Fibroblast of lung (primary cell): ENCODE results near the gene NHSL1. TPM values are rescaled to one million over a fixed set of nuclear protein-coding genes. Genes with fewer than 3 reads are reported as not detected.

Experiments used
- DNase-seq, 2 donors: peaks; one replicate each; pipeline versions ENCODE4 v3.0.0 to v3.0.0-alpha.2; 2010; ENCODE audit warnings: low read depth in 2 of 2
- H2AFZ ChIP-seq: 2 replicates; pipeline ENCODE4 v1.5.1; 2012; ENCODE audit warnings: low read length, control low read depth, inconsistent platforms
- H3K27ac ChIP-seq: 2 replicates; pipeline ENCODE4 v1.5.1; 2011; ENCODE audit warnings: low read length, control low read depth; ENCODE audit not compliant: insufficient read depth
- H3K27me3 ChIP-seq: 2 replicates; pipeline ENCODE4 v1.5.1; 2011; ENCODE audit warnings: mild to moderate bottlenecking, low read length; ENCODE audit not compliant: control insufficient read depth, insufficient read depth
- H3K36me3 ChIP-seq: 2 replicates; pipeline ENCODE4 v1.5.1; 2011; ENCODE audit warnings: low read length; ENCODE audit not compliant: control insufficient read depth, insufficient read depth
- H3K4me1 ChIP-seq: 2 replicates; pipeline ENCODE4 v1.5.1; 2011; ENCODE audit warnings: low read length; ENCODE audit not compliant: control insufficient read depth, insufficient read depth; ENCODE audit errors: extremely low read depth
- H3K4me2 ChIP-seq: 2 replicates; pipeline ENCODE4 v1.5.1; 2011; ENCODE audit warnings: low read length, control low read depth; ENCODE audit not compliant: insufficient read depth; ENCODE audit errors: extremely low read depth
- H3K4me3 ChIP-seq, 4 experiments: fragments of 200-600 bp in 1 of 4; sonication (generic) in 1 of 4; replicated peaks in 1 of 4; 2 replicates each; pipeline ENCODE4 v1.5.1; 2011 to 2016; ENCODE audit warnings: low read length in 4 of 4, low read depth in 3 of 4, mild to moderate bottlenecking in 3 of 4, control low read depth in 2 of 4, inconsistent platforms in 1 of 4, mixed read lengths in 1 of 4; ENCODE audit not compliant: insufficient read depth in 1 of 4; ENCODE audit errors: control extremely low read depth in 1 of 4
- H3K79me2 ChIP-seq: 2 replicates; pipeline ENCODE4 v1.5.1; 2012; ENCODE audit warnings: mild to moderate bottlenecking, low read length, inconsistent platforms; ENCODE audit not compliant: control insufficient read depth, insufficient read depth
- H3K9ac ChIP-seq: 2 replicates; pipeline ENCODE4 v1.5.1; 2011; ENCODE audit warnings: mild to moderate bottlenecking, low read length, control low read depth; ENCODE audit not compliant: insufficient read depth
- H3K9me3 ChIP-seq: 2 replicates; pipeline ENCODE4 v1.5.1; 2012; ENCODE audit warnings: low read depth, low read length; ENCODE audit not compliant: control insufficient read depth, insufficient read depth
- H4K20me1 ChIP-seq: 2 replicates; pipeline ENCODE4 v1.5.1; 2011; ENCODE audit warnings: low read length; ENCODE audit not compliant: control insufficient read depth, insufficient read depth; ENCODE audit errors: extremely low read depth
- CTCF ChIP-seq, 2 donors: IDR thresholded peaks in 1 of 2; conservative IDR thresholded peaks in 1 of 2; 1 replicate in 1 of 2; 2 replicates in 1 of 2; pipeline ENCODE4 v1.5.1; 2011 to 2012; ENCODE audit warnings: low read length in 2 of 2, control low read depth in 1 of 2, inconsistent platforms in 1 of 2, low read depth in 1 of 2, mild to moderate bottlenecking in 1 of 2
- EZH2 ChIP-seq: IDR thresholded peaks from 2 replicates; pipeline ENCODE4 v1.5.1; 2012; ENCODE audit warnings: low read length, control low read depth, mild to moderate bottlenecking; ENCODE audit errors: missing control alignments
- polyA plus RNA-seq, 2 donors: library from polyadenylated mRNA; depleted of rRNA in 1 of 2; stranded (reverse) in 1 of 2; unstranded in 1 of 2; fragments of >200 nt; gene quantifications; 2 replicates each; pipeline ENCODE4 v1.2.1, GENCODE V29; 2011 to 2012; ENCODE audit warnings: missing spikeins in 1 of 2
- total RNA-seq: library from RNA; depleted of rRNA; stranded (reverse); fragments of >200 nt; gene quantifications from 2 replicates; pipeline ENCODE4 v1.2.1, GENCODE V29; 2014

The NHSL1 gene
- total and polyA plus RNA-seq, 2 donors (not counting 1 experiment from before 2014, with no cell fraction given) = 9.5 to 10.6 TPM

- Histone ChIP-seq H3K36me3 (no peaks in the 10 kb centered on the region), H3K79me2 (no peaks in the 10 kb centered on the region), H3K4me3 (no peak overlapping the region), H3K4me1 (no peaks in the 10 kb centered on the region), H3K27ac (no peak overlapping the region), H4K20me1 (no peaks in the 10 kb centered on the region), H3K4me2 (no peak overlapping the region), H3K27me3 (no peaks in the 10 kb centered on the region), H3K9me3 (no peaks in the 10 kb centered on the region), H3K9ac (no peak overlapping the region), H2AFZ (no peak overlapping the region)
- TF ChIP-seq CTCF (conservative IDR thresholded peaks at IDR 0.05 in 1 of 2, IDR thresholded peaks at IDR 0.05 in 1 of 2; ENCODE audit: low read depth in 1 of 2, low read length in 2 of 2) (no peak), EZH2 (no peak)
- DNase-seq = no peak
These were observed 57.3 kb downstream of the NHSL1 start for GRCh38 chr6:138441965-138442364.

- TF ChIP-seq EZH2 = no peak
- TF ChIP-seq CTCF (conservative IDR thresholded peaks at IDR 0.05 in 1 of 2, IDR thresholded peaks at IDR 0.05 in 1 of 2; ENCODE audit: low read depth in 1 of 2, low read length in 2 of 2) = no peak
- no peak overlapping the region for H3K9ac ChIP-seq
- H2AFZ ChIP-seq = no peak overlapping the region
- no peak overlapping the region for H3K4me3 ChIP-seq
- H3K4me1 ChIP-seq = no peaks in the 10 kb centered on the region
- H3K36me3 ChIP-seq = no peaks in the 10 kb centered on the region
- DNase-seq = no peak
- no peaks in the 10 kb centered on the region for H3K79me2 ChIP-seq
- H3K27me3 ChIP-seq = no peaks in the 10 kb centered on the region
- H3K9me3 ChIP-seq = no peaks in the 10 kb centered on the region
- no peaks in the 10 kb centered on the region for H4K20me1 ChIP-seq
- no peak overlapping the region for H3K27ac ChIP-seq
- H3K4me2 ChIP-seq = no peak overlapping the region
These were observed 58.4 kb downstream of the NHSL1 start for GRCh38 chr6:138440758-138441357.

- H3K4me1 ChIP-seq = no peaks in the 10 kb centered on the region
- H3K9ac ChIP-seq = no peak overlapping the region
- no peaks in the 10 kb centered on the region for H3K79me2 ChIP-seq
- no peak overlapping the region for H3K27ac ChIP-seq
- no peaks in the 10 kb centered on the region for H3K36me3 ChIP-seq
- H3K27me3 ChIP-seq = no peaks in the 10 kb centered on the region
- no peaks in the 10 kb centered on the region for H3K9me3 ChIP-seq
- H3K4me2 ChIP-seq = no peak overlapping the region
- no peaks in the 10 kb centered on the region for H4K20me1 ChIP-seq
- no peak overlapping the region for H3K4me3 ChIP-seq
- no peak for TF ChIP-seq CTCF (conservative IDR thresholded peaks at IDR 0.05 in 1 of 2, IDR thresholded peaks at IDR 0.05 in 1 of 2; ENCODE audit: low read depth in 1 of 2, low read length in 2 of 2)
- no peak for TF ChIP-seq EZH2
- DNase-seq = no peak
- H2AFZ ChIP-seq = no peak overlapping the region
These were observed 59.0 kb downstream of the NHSL1 start for GRCh38 chr6:138440296-138440695.
